Endothelial cell of umbilical vein (primary cell): Measurements from ENCODE around the gene RPA4. TPM values are rescaled to one million over a fixed set of nuclear protein-coding genes. Genes with fewer than 3 reads are reported as not detected.

Experiments used
- BruUV-seq: library from RNA; stranded (reverse); fragments of 400-500 nt; replicated peaks from 2 replicates; lab custom pipeline; 2021; lab: Mats Ljungman, UMichigan
- CTCF ChIA-PET: fragments of 300-600, 350-600 bp; sonication (Branson Sonifier 250); formaldehyde crosslinking; loops from one replicate; lab custom pipeline; 2021; ENCODE audit warnings: antibody characterized with exemption, inconsistent platforms; lab: Charles Lee
- POLR2A ChIA-PET: fragments of 300-600, 350-600 bp; sonication (Branson Sonifier 250); formaldehyde crosslinking; loops from one replicate; lab custom pipeline; 2021; ENCODE audit warnings: antibody characterized with exemption, inconsistent platforms; lab: Charles Lee
- DNase-seq: peaks from one replicate; pipeline ENCODE4 v3.0.0-alpha.2; 2011; ENCODE audit warnings: low read depth, low spot score
- FAIRE-seq: peaks from 2 replicates; lab custom pipeline; 2011; peaks lifted over from hg19 to GRCh38; lab: Jason Lieb, UNC
- H2AFZ ChIP-seq: 2 replicates; pipeline ENCODE4 v1.6.0; 2012; ENCODE audit warnings: low read depth, low read length, control low read depth, inconsistent platforms
- H3K27ac ChIP-seq: 2 replicates; pipeline ENCODE4 v1.5.1; 2011; ENCODE audit warnings: low read depth, mild to moderate bottlenecking, control low read depth, low read length, moderate library complexity; ENCODE audit not compliant: insufficient read depth
- H3K27me3 ChIP-seq, 2 experiments: 2 replicates each; pipeline versions ENCODE4 v1.6.0 to v1.6.1; 2011; ENCODE audit warnings: low read length in 2 of 2, mixed read lengths in 1 of 2; ENCODE audit not compliant: control insufficient read depth in 2 of 2, insufficient read depth in 2 of 2
- H3K36me3 ChIP-seq, 2 experiments: 2 replicates in 1 of 2; 3 replicates in 1 of 2; pipeline ENCODE4 v1.5.1; 2011; ENCODE audit warnings: low read length in 2 of 2, mild to moderate bottlenecking in 1 of 2, moderate library complexity in 1 of 2; ENCODE audit not compliant: control insufficient read depth in 2 of 2, insufficient read depth in 2 of 2; ENCODE audit errors: extremely low read depth in 1 of 2
- H3K4me1 ChIP-seq: 3 replicates; pipeline ENCODE4 v1.5.1; 2011; ENCODE audit warnings: mild to moderate bottlenecking, low read length; ENCODE audit not compliant: control insufficient read depth, insufficient read depth; ENCODE audit errors: extremely low read depth
- H3K4me2 ChIP-seq: 2 replicates; pipeline ENCODE4 v1.6.1; 2011; ENCODE audit warnings: low read length, control low read depth, mixed read lengths; ENCODE audit not compliant: insufficient read depth
- H3K4me3 ChIP-seq, 3 experiments: fragments of 200-600 bp in 1 of 3; sonication (generic), shearing (Covaris generic) in 1 of 3; replicated peaks in 1 of 3; 2 replicates each; pipeline ENCODE4 v1.5.1; 2011 to 2016; ENCODE audit warnings: control low read depth in 3 of 3, low read length in 3 of 3, mild to moderate bottlenecking in 2 of 3, inconsistent platforms in 1 of 3, low read depth in 1 of 3, moderate library complexity in 1 of 3; ENCODE audit not compliant: insufficient read depth in 1 of 3
- H3K79me2 ChIP-seq: 2 replicates; pipeline ENCODE4 v1.6.0; 2012; ENCODE audit warnings: low read length, inconsistent platforms; ENCODE audit not compliant: control insufficient read depth, insufficient read depth
- H3K9ac ChIP-seq: replicated peaks from 2 replicates; pipeline ENCODE3; 2011; ENCODE audit warnings: low read length, control low read depth; ENCODE audit not compliant: insufficient read depth; ENCODE audit errors: extremely low read depth
- H3K9me1 ChIP-seq: replicated peaks from 3 replicates; pipeline ENCODE4 v1.6.0; 2011; ENCODE audit warnings: mild to moderate bottlenecking, low read length; ENCODE audit not compliant: control insufficient read depth, insufficient read depth; ENCODE audit errors: extremely low read depth
- H3K9me3 ChIP-seq: replicated peaks from 2 replicates; pipeline ENCODE4 v1.5.1; 2012; ENCODE audit warnings: low read length, inconsistent platforms; ENCODE audit not compliant: control insufficient read depth, insufficient read depth
- H4K20me1 ChIP-seq: replicated peaks from 2 replicates; pipeline ENCODE3; 2011; ENCODE audit warnings: mild to moderate bottlenecking, low read length; ENCODE audit not compliant: control insufficient read depth, insufficient read depth; ENCODE audit errors: extremely low read depth
- EZH2 ChIP-seq: IDR thresholded peaks from 2 replicates; pipeline ENCODE4 v1.6.1; 2012; ENCODE audit warnings: borderline replicate concordance, low read depth, mild to moderate bottlenecking, moderate library complexity, low read length, inconsistent platforms; ENCODE audit not compliant: severe bottlenecking
- FOS ChIP-seq: IDR thresholded peaks from 2 replicates; pipeline ENCODE4 v1.6.1; 2011; ENCODE audit warnings: mild to moderate bottlenecking, low read length, moderate library complexity, borderline replicate concordance; ENCODE audit not compliant: insufficient read depth
- GATA2 ChIP-seq: IDR thresholded peaks from 2 replicates; pipeline ENCODE4 v1.7.0; 2011; ENCODE audit warnings: low read depth, mild to moderate bottlenecking, moderate library complexity, mixed read lengths, low read length; ENCODE audit not compliant: insufficient read length, insufficient read depth
- JUN ChIP-seq: IDR thresholded peaks from 2 replicates; pipeline ENCODE4 v1.6.1; 2011; ENCODE audit warnings: borderline replicate concordance, low read depth; ENCODE audit not compliant: insufficient read length, insufficient read depth
- MAX ChIP-seq: IDR thresholded peaks from 2 replicates; pipeline ENCODE4 v1.6.1; 2011; ENCODE audit not compliant: insufficient read depth, insufficient read length
- MYC ChIP-seq: IDR thresholded peaks from one replicate; pipeline ENCODE4 v1.6.1; 2011; ENCODE audit warnings: mild to moderate bottlenecking, low read depth, low read length
- POLR2A ChIP-seq: IDR thresholded peaks from 2 replicates; pipeline ENCODE4 v1.6.1; 2012; ENCODE audit warnings: low read depth, mild to moderate bottlenecking, control low read depth, low read length
- POLR2AphosphoS5 ChIP-seq: IDR thresholded peaks from 2 replicates; pipeline ENCODE4 v1.6.1; 2012; ENCODE audit warnings: low read depth, mild to moderate bottlenecking, control low read depth, low read length, moderate library complexity; ENCODE audit not compliant: insufficient read depth
- dilution Hi-C: fragments of 300-500 bp; cut with MboI; formaldehyde crosslinking; loops from one replicate; pipeline ENCODE4 v1.15.0; 2019; ENCODE audit warnings: low sequenced_read_pairs; ENCODE audit not compliant: extremely low pct_ligation_motif_present
- intact Hi-C: fragments of 100-400 bp; cut with micrococcal nuclease; formaldehyde crosslinking; loops from one replicate; pipeline ENCODE4 v1.10.0; 2022
- polyA plus RNA-seq, 4 experiments: library from polyadenylated mRNA; depleted of rRNA in 3 of 4; stranded (reverse) in 3 of 4; unstranded in 1 of 4; fragments of >200 nt; gene quantifications; 2 replicates each; pipeline versions ENCODE4 v1.2.1 to v1.2.3, GENCODE V29; 2011 to 2012; ENCODE audit warnings: missing spikeins in 1 of 4
- total RNA-seq: library from RNA; stranded (reverse); gene quantifications from 2 replicates; pipeline ENCODE4 v1.2.3, GENCODE V29; 2021
- TF ChIP-seq, protein P1 (sequence below), 2 donors: IDR thresholded peaks; 1 replicate in 1 of 2; 2 replicates in 1 of 2; pipeline ENCODE4 v1.5.1; 2011; ENCODE audit warnings: low read length in 2 of 2, mild to moderate bottlenecking in 2 of 2, moderate library complexity in 2 of 2, control low read depth in 1 of 2, inconsistent platforms in 1 of 2, low read depth in 1 of 2; ENCODE audit not compliant: insufficient read depth in 1 of 2; ENCODE audit errors: extremely low read depth in 1 of 2

Gene RPA4
- total and polyA plus RNA-seq, 2 donors (not counting 3 experiments of a cell fraction or from before 2014, with no cell fraction given) = 0.32 to 2.1 TPM

DNA sequence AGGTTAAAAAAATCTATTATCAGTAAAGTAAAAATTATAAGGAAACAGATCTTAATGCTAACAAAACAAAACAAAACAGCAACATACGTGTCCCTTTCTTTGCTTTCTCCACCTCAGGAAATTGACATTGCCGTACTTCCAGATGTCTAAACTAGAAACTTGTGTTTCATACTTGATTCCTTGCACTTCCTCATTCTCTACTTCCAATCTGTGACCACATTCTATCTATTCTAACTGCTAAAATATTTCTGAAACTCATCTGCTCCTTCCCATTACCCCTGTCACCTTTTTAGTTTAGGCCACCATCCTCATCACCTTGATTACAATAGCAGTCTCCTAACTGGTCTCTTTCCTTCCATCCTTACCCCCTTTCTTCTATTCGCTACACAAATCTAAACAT lies 22.5 kb upstream of the RPA4 start:
- ChIA-PET POLR2A (no interaction called here), CTCF (no interaction called here)
- no peak overlapping the region for H3K4me2 ChIP-seq

DNA sequence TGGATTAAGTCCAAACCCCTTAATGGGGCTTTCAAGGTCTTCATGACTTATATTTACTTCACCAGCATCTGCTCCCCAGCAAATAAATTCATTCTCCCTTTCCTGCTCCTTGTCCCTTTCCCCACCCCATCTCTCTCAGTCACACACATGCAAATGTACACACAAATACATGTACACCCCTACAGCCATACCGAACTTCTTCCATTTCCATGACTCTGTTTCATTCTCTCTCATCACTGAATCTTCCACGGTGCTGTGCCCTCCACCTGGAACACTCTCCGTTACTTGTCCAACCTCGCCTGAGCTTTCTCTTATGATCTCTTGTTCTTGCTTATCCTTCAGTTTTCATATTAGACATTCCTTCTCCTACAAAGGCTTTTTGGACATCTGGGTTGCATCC lies 22.0 kb upstream of the RPA4 start:
- Histone ChIP-seq H4K20me1 (no peaks in the 10 kb centered on the region), H2AFZ (no peak overlapping the region), H3K9me3 (no peaks in the 10 kb centered on the region), H3K27ac (no peak overlapping the region), H3K4me3 (no peak overlapping the region), H3K36me3 (no peaks in the 10 kb centered on the region), H3K4me2 (no peak overlapping the region), H3K79me2 (no peaks in the 10 kb centered on the region), H3K9me1 (no peaks in the 10 kb centered on the region), H3K9ac (no peak overlapping the region), H3K27me3 (no peaks in the 10 kb centered on the region), H3K4me1 (peaks cover 3% of the 10 kb centered on the region)
- FAIRE-seq = no peak
- no peak for DNase-seq
- ChIA-PET CTCF (no interaction called here), POLR2A (no interaction called here)
- TF ChIP-seq POLR2A (no peak), MAX (no peak), EZH2 (no peak), POLR2AphosphoS5 (no peak), MYC (no peak), FOS (no peak), JUN (no peak), GATA2 (no peak)
- TF ChIP-seq, protein P1, sequence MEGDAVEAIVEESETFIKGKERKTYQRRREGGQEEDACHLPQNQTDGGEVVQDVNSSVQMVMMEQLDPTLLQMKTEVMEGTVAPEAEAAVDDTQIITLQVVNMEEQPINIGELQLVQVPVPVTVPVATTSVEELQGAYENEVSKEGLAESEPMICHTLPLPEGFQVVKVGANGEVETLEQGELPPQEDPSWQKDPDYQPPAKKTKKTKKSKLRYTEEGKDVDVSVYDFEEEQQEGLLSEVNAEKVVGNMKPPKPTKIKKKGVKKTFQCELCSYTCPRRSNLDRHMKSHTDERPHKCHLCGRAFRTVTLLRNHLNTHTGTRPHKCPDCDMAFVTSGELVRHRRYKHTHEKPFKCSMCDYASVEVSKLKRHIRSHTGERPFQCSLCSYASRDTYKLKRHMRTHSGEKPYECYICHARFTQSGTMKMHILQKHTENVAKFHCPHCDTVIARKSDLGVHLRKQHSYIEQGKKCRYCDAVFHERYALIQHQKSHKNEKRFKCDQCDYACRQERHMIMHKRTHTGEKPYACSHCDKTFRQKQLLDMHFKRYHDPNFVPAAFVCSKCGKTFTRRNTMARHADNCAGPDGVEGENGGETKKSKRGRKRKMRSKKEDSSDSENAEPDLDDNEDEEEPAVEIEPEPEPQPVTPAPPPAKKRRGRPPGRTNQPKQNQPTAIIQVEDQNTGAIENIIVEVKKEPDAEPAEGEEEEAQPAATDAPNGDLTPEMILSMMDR (IDR thresholded peaks at IDR 0.05; ENCODE audit: extremely low read depth in 1 of 2, insufficient read depth in 1 of 2, low read depth in 1 of 2, low read length in 2 of 2) = no peak
- dilution Hi-C loops = no loop called here
- intact Hi-C loops = no loop called here
- no TSS peak for BruUV-seq

More for the DNA sequence above, 22.5 kb upstream of the RPA4 start:
- no peaks in the 10 kb centered on the region for H3K27me3 ChIP-seq
- no peak overlapping the region for H3K27ac ChIP-seq
- H2AFZ ChIP-seq = no peak overlapping the region
- TF ChIP-seq FOS (no peak), EZH2 (no peak), MYC (no peak), POLR2A (no peak), GATA2 (no peak), JUN (no peak)
- H4K20me1 ChIP-seq = no peaks in the 10 kb centered on the region
- dilution Hi-C loops = no loop called here
- H3K9me3 ChIP-seq = no peaks in the 10 kb centered on the region
- H3K4me1 ChIP-seq = peaks cover 3% of the 10 kb centered on the region
- H3K9me1 ChIP-seq = no peaks in the 10 kb centered on the region
- no peak overlapping the region for H3K4me3 ChIP-seq
- H3K79me2 ChIP-seq = no peaks in the 10 kb centered on the region
- intact Hi-C loops = no loop called here
- no peak for FAIRE-seq
- no peaks in the 10 kb centered on the region for H3K36me3 ChIP-seq
- no TSS peak for BruUV-seq
- DNase-seq = no peak
- no peak overlapping the region for H3K9ac ChIP-seq
